ENCODE measurements around the gene UBTF. TPM values are rescaled to one million over a fixed set of nuclear protein-coding genes. Genes with fewer than 3 reads are reported as not detected.

The UBTF gene
- total RNA-seq, 5 donors from 2014 or later (not counting 1 experiment from before 2014, with no cell fraction given), result 162 to 228 (median 213) TPM

DNA sequence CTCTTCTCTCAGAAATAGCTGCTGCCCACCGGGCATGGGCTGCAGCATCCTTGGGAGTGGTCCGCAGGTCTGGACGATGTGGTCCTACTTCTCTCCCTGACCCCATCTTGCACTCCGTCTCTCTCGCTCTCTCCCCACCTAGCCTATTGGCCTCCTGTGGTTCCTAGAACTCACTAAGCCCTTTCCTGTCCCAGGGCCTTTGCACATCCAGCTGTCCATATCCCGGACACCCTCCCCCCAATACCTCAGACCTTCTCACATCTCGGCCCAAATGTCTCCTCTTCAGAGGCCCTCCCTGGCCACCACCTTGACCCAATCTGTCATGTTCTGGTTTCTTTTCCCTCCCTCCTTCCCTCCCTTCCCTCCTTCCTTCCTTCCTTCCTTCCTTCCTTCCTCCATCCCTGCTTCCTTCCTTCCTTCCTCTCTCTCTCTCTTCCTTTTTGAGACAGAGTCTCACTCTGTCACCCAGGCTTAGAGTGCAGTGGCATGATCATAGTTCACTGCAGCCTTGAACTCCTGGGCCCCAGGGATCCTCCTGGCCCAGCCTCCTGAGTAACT is 43.9 kb upstream of the UBTF start:
- CTCF ChIA-PET, result no interaction called here

DNA sequence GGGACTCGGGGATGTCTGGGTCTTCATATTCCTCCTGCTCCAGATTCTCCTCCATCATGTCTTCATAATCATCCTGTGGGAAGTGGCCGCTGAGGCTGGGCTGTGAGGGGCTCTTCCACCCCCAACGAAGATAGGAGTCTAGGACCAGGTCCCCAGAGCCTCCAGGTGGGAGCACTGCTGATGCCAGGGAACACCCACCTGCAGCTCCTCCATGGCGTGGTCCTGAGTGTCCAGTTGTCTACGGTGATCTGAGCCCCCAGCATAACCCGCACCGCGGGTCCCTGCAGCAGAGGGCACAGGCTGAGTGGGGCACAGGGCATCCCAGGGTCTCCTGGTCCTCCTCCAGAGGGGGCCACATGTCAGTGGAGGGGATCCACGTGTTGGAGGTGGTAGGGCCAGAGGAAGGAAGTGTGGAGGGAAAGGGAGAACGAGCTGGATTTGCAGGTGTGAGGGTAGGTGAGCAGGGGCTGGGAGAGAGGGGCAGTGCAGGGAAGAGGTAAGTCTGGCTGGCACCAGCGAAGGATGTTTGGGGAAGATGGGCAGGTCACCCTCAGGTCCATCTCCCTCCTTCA is 43.3 kb upstream of the UBTF start:
- no peaks in the 10 kb centered on the region for H3K27me3 Mint-ChIP-seq
- H3K9me3 Mint-ChIP-seq, result no peaks in the 10 kb centered on the region
- Histone ChIP-seq H3K4me1 (ENCODE audit: control insufficient read depth in 1 of 2, extremely low read depth in 1 of 2, insufficient read depth in 2 of 2, low read length in 2 of 2) (no peaks in the 10 kb centered on the region), H3K27me3 (replicated peaks in 1 of 2; ENCODE audit: control insufficient read depth in 2 of 2, extremely low read depth in 1 of 2, insufficient read depth in 2 of 2, low read length in 1 of 2) (no peaks in the 10 kb centered on the region), H3K27ac (ENCODE audit: low read length) (no peak overlapping the region), H3K9me3 (no peaks in the 10 kb centered on the region), H3K4me3 (ENCODE audit: control insufficient read depth in 1 of 2, extremely low read depth in 1 of 2, low read length in 1 of 2) (no peak overlapping the region), H3K36me3 (ENCODE audit: control insufficient read depth in 2 of 2, extremely low read depth in 1 of 2, insufficient read depth in 1 of 2, low read length in 1 of 2) (no peaks in the 10 kb centered on the region)
- no peak overlapping the region for H3K27ac Mint-ChIP-seq
- no peaks in the 10 kb centered on the region for H3K4me1 Mint-ChIP-seq
- CTCF ChIA-PET, result no interaction called here
- DNase-seq (no peak), ATAC-seq (replicated peaks in 1 of 4) (no peak)
- H3K4me3 Mint-ChIP-seq, result no peak overlapping the region
- H3K36me3 Mint-ChIP-seq, result no peaks in the 10 kb centered on the region
- 68% methylated on average over 9 of the region's 11 CpGs for WGBS (ENCODE audit: insufficient coverage)
- POLR2A ChIA-PET, result no interaction called here

More for the DNA sequence above, 43.9 kb upstream of the UBTF start:
- 87% methylated on average over 7 of the region's 7 CpGs for WGBS (ENCODE audit: insufficient coverage)
- POLR2A ChIA-PET, result no interaction called here
- DNase-seq, result no peak
- H3K9me3 ChIP-seq, result no peaks in the 10 kb centered on the region
- Mint-ChIP-seq H3K27ac (no peak overlapping the region), H3K36me3 (no peaks in the 10 kb centered on the region), H3K9me3 (no peaks in the 10 kb centered on the region), H3K4me3 (no peak overlapping the region), H3K27me3 (no peaks in the 10 kb centered on the region), H3K4me1 (no peaks in the 10 kb centered on the region)
- no peak for ATAC-seq (replicated peaks in 1 of 4)
- no peak overlapping the region for H3K27ac ChIP-seq (ENCODE audit: low read length)
- H3K4me3 ChIP-seq (ENCODE audit: control insufficient read depth in 1 of 2, extremely low read depth in 1 of 2, low read length in 1 of 2), result no peak overlapping the region
- H3K4me1 ChIP-seq (ENCODE audit: control insufficient read depth in 1 of 2, extremely low read depth in 1 of 2, insufficient read depth in 2 of 2, low read length in 2 of 2), result no peaks in the 10 kb centered on the region
- no peaks in the 10 kb centered on the region for H3K27me3 ChIP-seq (replicated peaks in 1 of 2; ENCODE audit: control insufficient read depth in 2 of 2, extremely low read depth in 1 of 2, insufficient read depth in 2 of 2, low read length in 1 of 2)
- no peaks in the 10 kb centered on the region for H3K36me3 ChIP-seq (ENCODE audit: control insufficient read depth in 2 of 2, extremely low read depth in 1 of 2, insufficient read depth in 1 of 2, low read length in 1 of 2)

DNA sequence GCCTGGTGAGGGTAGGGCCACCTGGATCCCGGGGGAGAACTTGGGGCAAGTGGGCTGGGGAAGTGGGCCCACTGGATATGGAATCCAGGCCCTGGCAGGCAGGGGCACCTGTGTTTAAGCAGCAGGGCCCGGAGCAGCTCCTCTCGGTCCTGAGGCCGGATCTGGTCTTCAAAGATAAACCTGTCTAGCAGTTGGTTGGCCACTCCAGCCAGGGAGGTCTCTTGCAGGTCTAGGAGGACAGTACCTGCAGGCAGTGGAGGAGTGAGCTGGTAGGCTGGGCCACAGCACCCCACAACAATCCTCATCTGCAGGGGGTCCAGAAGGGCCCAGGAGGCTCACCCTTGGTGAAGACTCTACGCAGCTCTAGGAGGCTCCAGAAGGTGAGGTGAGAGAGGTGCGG is 40.8 kb upstream of the UBTF start:
- CTCF ChIA-PET, result no interaction called here

DNA sequence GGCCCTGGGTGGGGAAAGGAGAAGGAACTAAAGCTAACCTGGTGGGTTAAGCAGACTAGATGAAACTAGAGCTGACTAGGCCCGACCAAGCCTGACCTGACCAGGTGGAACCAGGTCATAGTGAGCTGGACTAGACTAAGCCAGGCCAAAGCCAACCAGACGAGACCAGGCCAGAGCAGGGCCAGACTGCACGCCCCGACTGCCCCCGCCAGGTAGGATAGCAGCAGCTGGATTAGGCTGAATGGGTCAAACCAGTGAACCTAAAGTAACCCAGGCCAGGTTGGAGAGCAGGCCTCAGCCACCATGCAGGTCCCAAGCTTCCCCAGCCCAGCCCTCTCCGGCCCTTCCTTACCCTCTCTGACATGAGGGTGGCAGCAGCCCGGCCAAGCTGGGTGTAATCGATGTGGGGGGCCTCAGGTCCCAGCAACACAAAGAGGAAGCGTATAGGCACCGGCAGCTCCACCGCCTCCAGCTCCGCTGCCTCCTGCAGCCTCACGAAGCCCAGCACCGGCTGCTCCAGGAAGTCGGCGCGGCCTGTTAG is 39.4 kb upstream of the UBTF start:
- no peak overlapping the region for H3K4me3 ChIP-seq (ENCODE audit: control insufficient read depth in 1 of 2, extremely low read depth in 1 of 2, low read length in 1 of 2)
- no peaks in the 10 kb centered on the region for H3K36me3 ChIP-seq (ENCODE audit: control insufficient read depth in 2 of 2, extremely low read depth in 1 of 2, insufficient read depth in 1 of 2, low read length in 1 of 2)
- peaks cover 0 to 7% of the 10 kb centered on the region in 2 experiments for H3K27me3 ChIP-seq (replicated peaks in 1 of 2; ENCODE audit: control insufficient read depth in 2 of 2, extremely low read depth in 1 of 2, insufficient read depth in 2 of 2, low read length in 1 of 2)
- ChIA-PET POLR2A (no interaction called here), CTCF (interaction anchor here in 1 of 2 donors (0.6 kb wide), 1 partner anchor 229 kb away, joined by 4 read pairs; no protein-coding TSS in a partner anchor)
- ATAC-seq (replicated peaks in 1 of 4), result no peak
- Mint-ChIP-seq H3K4me3 (no peak overlapping the region), H3K4me1 (no peaks in the 10 kb centered on the region), H3K27ac (no peak overlapping the region), H3K36me3 (no peaks in the 10 kb centered on the region), H3K27me3 (no peaks in the 10 kb centered on the region), H3K9me3 (no peaks in the 10 kb centered on the region)
- WGBS (ENCODE audit: insufficient coverage), result 76% methylated on average over 16 of the region's 17 CpGs
- DNase-seq, result no peak
- no peaks in the 10 kb centered on the region for H3K9me3 ChIP-seq
- H3K27ac ChIP-seq (ENCODE audit: low read length), result no peak overlapping the region
- no peaks in the 10 kb centered on the region for H3K4me1 ChIP-seq (ENCODE audit: control insufficient read depth in 1 of 2, extremely low read depth in 1 of 2, insufficient read depth in 2 of 2, low read length in 2 of 2)

More for the DNA sequence above, 40.8 kb upstream of the UBTF start:
- no peaks in the 10 kb centered on the region for H3K27me3 Mint-ChIP-seq
- H3K27ac ChIP-seq (ENCODE audit: low read length), result no peak overlapping the region
- H3K27ac Mint-ChIP-seq, result no peak overlapping the region
- H3K36me3 ChIP-seq (ENCODE audit: control insufficient read depth in 2 of 2, extremely low read depth in 1 of 2, insufficient read depth in 1 of 2, low read length in 1 of 2), result no peaks in the 10 kb centered on the region
- no peaks in the 10 kb centered on the region for H3K9me3 Mint-ChIP-seq
- ATAC-seq (replicated peaks in 1 of 4) (no peak), DNase-seq (no peak)
- no peaks in the 10 kb centered on the region for H3K4me1 ChIP-seq (ENCODE audit: control insufficient read depth in 1 of 2, extremely low read depth in 1 of 2, insufficient read depth in 2 of 2, low read length in 2 of 2)
- no peaks in the 10 kb centered on the region for H3K36me3 Mint-ChIP-seq
- POLR2A ChIA-PET, result no interaction called here
- peaks cover 0 to 2% of the 10 kb centered on the region in 2 experiments for H3K27me3 ChIP-seq (replicated peaks in 1 of 2; ENCODE audit: control insufficient read depth in 2 of 2, extremely low read depth in 1 of 2, insufficient read depth in 2 of 2, low read length in 1 of 2)
- no peaks in the 10 kb centered on the region for H3K4me1 Mint-ChIP-seq
- H3K4me3 Mint-ChIP-seq, result no peak overlapping the region
- no peak overlapping the region for H3K4me3 ChIP-seq (ENCODE audit: control insufficient read depth in 1 of 2, extremely low read depth in 1 of 2, low read length in 1 of 2)
- 86% methylated on average over 4 of the region's 6 CpGs for WGBS (ENCODE audit: insufficient coverage)
- no peaks in the 10 kb centered on the region for H3K9me3 ChIP-seq

DNA sequence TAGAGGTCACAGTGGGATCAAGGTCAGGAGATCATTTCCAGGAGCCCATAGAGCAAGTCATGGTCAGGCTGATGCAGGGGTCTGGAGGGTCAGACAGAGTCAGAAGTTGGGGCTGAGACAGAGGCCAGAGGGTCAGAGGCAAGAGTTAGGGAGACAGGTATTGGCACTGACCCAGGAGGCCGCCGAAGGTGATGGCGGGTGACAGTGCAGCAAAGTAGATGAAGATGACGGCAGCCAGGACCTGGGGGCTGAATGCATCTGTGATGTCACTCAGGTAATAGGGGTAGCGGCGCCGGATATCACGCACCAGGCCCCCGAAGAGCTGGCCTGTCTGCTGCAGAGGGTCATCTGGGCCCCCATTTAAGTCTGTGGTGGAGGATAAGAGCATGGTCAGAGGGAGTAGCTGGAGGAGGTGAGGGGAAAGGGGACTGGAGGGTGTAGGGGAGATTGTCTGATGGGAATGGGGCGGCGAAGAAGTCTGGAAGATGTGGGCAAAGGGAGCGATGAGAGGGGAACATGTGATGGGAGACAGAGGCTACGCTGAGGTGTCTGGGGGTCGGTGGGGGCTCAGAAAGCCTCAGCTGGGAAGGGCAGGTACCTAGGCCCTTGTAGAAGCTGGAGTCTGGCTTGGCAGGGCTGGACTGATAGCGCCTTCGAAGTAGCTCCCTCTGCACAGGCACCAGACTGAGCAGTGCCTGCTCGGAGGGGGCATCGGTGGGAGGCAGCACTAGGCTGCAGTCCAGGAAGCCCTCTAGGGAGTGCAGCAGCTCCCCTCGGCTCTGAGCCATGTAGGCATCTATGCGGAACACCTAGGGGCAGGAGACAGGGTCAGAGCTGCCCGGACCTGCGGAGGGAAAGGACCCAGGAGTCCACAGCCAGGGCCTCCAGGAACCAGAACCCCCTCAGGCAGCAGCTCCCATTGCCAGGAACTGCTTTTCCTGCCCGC is 38.6 kb upstream of the UBTF start:
- ChIA-PET POLR2A (interaction anchor here in 1 of 2 donors (0.6 kb wide), 1 partner anchor 171 kb away, joined by 3 read pairs; no protein-coding TSS in a partner anchor), CTCF (no interaction called here)
- 92% methylated on average over 18 of the region's 23 CpGs for WGBS (ENCODE audit: insufficient coverage)
- Histone ChIP-seq H3K27me3 (replicated peaks in 1 of 2; ENCODE audit: control insufficient read depth in 2 of 2, extremely low read depth in 1 of 2, insufficient read depth in 2 of 2, low read length in 1 of 2) (peaks cover 0 to 7% of the 10 kb centered on the region in 2 experiments), H3K4me3 (ENCODE audit: control insufficient read depth in 1 of 2, extremely low read depth in 1 of 2, low read length in 1 of 2) (no peak overlapping the region), H3K36me3 (ENCODE audit: control insufficient read depth in 2 of 2, extremely low read depth in 1 of 2, insufficient read depth in 1 of 2, low read length in 1 of 2) (no peaks in the 10 kb centered on the region), H3K27ac (ENCODE audit: low read length) (no peak overlapping the region), H3K9me3 (no peaks in the 10 kb centered on the region), H3K4me1 (ENCODE audit: control insufficient read depth in 1 of 2, extremely low read depth in 1 of 2, insufficient read depth in 2 of 2, low read length in 2 of 2) (no peaks in the 10 kb centered on the region)
- Mint-ChIP-seq H3K27me3 (no peaks in the 10 kb centered on the region), H3K36me3 (no peaks in the 10 kb centered on the region), H3K9me3 (no peaks in the 10 kb centered on the region), H3K4me1 (no peaks in the 10 kb centered on the region), H3K4me3 (no peak overlapping the region), H3K27ac (no peak overlapping the region)
- no peak for DNase-seq
- ATAC-seq (replicated peaks in 1 of 4), result no peak

DNA sequence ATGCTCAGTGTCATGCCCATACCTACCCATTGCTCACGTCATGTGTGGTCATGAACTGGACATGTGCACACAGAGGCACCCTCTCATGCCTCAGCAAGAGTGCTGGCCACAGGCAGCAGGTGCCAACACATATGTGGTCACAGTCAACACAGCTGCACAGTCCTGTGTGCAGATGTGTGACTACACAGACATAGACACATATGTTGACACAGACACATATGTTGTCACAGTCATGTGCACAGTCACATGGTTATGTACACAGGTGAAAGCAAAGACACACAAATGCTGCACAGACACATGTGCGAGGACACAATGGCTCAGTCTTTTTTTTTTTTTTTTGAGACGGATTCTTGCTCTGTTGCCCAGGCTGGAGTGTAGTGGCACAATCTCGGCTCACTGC is 37.2 kb upstream of the UBTF start:
- Mint-ChIP-seq H3K9me3 (no peaks in the 10 kb centered on the region), H3K4me3 (no peak overlapping the region), H3K27me3 (no peaks in the 10 kb centered on the region), H3K4me1 (no peaks in the 10 kb centered on the region), H3K27ac (no peak overlapping the region), H3K36me3 (no peaks in the 10 kb centered on the region)
- ChIA-PET POLR2A (no interaction called here), CTCF (no interaction called here)
- no peaks in the 10 kb centered on the region for H3K4me1 ChIP-seq (ENCODE audit: control insufficient read depth in 1 of 2, extremely low read depth in 1 of 2, insufficient read depth in 2 of 2, low read length in 2 of 2)
- H3K27ac ChIP-seq (ENCODE audit: low read length), result no peak overlapping the region
- peaks cover 0 to 7% of the 10 kb centered on the region in 2 experiments for H3K27me3 ChIP-seq (replicated peaks in 1 of 2; ENCODE audit: control insufficient read depth in 2 of 2, extremely low read depth in 1 of 2, insufficient read depth in 2 of 2, low read length in 1 of 2)
- WGBS (ENCODE audit: insufficient coverage), result 50% methylated on average over 2 of the region's 4 CpGs
- ATAC-seq (replicated peaks in 1 of 4), result no peak
- no peaks in the 10 kb centered on the region for H3K36me3 ChIP-seq (ENCODE audit: control insufficient read depth in 2 of 2, extremely low read depth in 1 of 2, insufficient read depth in 1 of 2, low read length in 1 of 2)
- DNase-seq, result no peak
- H3K9me3 ChIP-seq, result no peaks in the 10 kb centered on the region
- no peak overlapping the region for H3K4me3 ChIP-seq (ENCODE audit: control insufficient read depth in 1 of 2, extremely low read depth in 1 of 2, low read length in 1 of 2)

Measured in T-cell (primary cell).